DOHH2 (cell line): Measurements from ENCODE around the gene AHCTF1.

Experiments
- EZH2phosphoT487 ChIP-seq: fragments of 200-600 bp; sonication (generic); IDR thresholded peaks from 2 replicates; pipeline ENCODE4 v1.6.1; 2017; ENCODE audit warnings: borderline replicate concordance, mild to moderate bottlenecking, antibody characterized with exemption, low read length, moderate library complexity, mixed read lengths
- TF ChIP-seq, protein P1 (sequence below): fragments of 200-600 bp; sonication (generic); IDR thresholded peaks from one replicate; pipeline ENCODE4 v1.5.1; 2014; ENCODE audit warnings: antibody characterized with exemption, mild to moderate bottlenecking, low read depth, low read length; ENCODE audit not compliant: poor library complexity, severe bottlenecking

GRCh38 chr1:246875041-246876026 lies 56.4 kb downstream of the AHCTF1 start:
- TF ChIP-seq, protein P1, sequence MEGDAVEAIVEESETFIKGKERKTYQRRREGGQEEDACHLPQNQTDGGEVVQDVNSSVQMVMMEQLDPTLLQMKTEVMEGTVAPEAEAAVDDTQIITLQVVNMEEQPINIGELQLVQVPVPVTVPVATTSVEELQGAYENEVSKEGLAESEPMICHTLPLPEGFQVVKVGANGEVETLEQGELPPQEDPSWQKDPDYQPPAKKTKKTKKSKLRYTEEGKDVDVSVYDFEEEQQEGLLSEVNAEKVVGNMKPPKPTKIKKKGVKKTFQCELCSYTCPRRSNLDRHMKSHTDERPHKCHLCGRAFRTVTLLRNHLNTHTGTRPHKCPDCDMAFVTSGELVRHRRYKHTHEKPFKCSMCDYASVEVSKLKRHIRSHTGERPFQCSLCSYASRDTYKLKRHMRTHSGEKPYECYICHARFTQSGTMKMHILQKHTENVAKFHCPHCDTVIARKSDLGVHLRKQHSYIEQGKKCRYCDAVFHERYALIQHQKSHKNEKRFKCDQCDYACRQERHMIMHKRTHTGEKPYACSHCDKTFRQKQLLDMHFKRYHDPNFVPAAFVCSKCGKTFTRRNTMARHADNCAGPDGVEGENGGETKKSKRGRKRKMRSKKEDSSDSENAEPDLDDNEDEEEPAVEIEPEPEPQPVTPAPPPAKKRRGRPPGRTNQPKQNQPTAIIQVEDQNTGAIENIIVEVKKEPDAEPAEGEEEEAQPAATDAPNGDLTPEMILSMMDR: no peak
- no peak for TF ChIP-seq EZH2phosphoT487
